Measurements from ENCODE around the gene PMS2.
"Not testable (repeated sequence)": the region's sequence is repeated elsewhere in the genome, so short reads cannot be mapped to it uniquely, and the experiment has no call there.

PMS2 gene, protein sequence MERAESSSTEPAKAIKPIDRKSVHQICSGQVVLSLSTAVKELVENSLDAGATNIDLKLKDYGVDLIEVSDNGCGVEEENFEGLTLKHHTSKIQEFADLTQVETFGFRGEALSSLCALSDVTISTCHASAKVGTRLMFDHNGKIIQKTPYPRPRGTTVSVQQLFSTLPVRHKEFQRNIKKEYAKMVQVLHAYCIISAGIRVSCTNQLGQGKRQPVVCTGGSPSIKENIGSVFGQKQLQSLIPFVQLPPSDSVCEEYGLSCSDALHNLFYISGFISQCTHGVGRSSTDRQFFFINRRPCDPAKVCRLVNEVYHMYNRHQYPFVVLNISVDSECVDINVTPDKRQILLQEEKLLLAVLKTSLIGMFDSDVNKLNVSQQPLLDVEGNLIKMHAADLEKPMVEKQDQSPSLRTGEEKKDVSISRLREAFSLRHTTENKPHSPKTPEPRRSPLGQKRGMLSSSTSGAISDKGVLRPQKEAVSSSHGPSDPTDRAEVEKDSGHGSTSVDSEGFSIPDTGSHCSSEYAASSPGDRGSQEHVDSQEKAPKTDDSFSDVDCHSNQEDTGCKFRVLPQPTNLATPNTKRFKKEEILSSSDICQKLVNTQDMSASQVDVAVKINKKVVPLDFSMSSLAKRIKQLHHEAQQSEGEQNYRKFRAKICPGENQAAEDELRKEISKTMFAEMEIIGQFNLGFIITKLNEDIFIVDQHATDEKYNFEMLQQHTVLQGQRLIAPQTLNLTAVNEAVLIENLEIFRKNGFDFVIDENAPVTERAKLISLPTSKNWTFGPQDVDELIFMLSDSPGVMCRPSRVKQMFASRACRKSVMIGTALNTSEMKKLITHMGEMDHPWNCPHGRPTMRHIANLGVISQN

DNA sequence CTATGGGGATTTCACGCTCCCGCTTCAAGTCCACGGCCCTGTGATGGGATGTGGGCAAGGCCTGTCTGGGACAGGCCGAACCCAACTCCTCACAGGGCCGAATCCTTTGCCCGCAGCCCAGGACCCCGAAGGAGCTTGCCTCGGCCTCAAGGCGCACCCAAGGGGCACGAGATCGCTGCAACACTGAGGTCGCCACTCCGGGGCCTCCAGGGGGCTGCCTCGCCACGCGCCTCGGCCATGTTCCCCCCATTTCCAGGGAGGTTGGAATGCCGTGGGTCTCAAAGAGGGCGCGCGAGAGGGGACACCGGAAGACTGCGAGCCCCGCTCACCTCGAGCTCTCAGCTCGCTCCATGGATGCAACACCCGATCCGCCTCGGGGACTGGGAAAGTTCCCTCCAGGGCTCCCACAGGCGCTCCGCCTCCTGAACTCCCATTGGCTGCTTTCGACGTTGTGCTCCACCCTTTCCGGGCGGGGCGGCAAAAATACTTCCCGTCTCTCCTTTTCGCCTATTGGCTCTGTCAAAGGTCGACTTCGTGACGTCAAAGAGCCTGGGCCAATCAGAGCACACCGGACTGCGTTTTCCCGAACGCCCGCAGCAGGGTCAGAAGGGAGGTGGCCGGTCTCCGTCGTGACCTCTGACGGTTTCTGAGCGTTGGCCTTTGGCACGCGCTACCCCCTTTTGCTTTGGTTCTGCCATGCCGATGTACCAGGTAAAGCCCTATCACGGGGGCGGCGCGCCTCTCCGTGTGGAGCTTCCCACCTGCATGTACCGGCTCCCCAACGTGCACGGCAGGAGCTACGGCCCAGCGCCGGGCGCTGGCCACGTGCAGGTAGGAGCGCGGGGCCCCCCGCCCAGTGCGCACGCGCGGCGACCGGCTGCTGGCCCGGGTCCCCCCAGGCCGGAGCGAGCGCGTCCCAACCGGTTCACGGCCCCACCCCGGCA, at the start of gene PMS2, which contains the start of gene AIMP2:
TSS of gene PMS2 (minus strand) at position 382 of the 944 bp plus-strand sequence. CDS start at position 352, 30 bp downstream.
TSS of gene AIMP2 (plus strand) at position 605 of the 944 bp plus-strand sequence. CDS start at position 697, 92 bp downstream.
- peaks cover 9% of the 10 kb centered on the region for H3K4me1 ChIP-seq (ENCODE audit: insufficient read depth, low read length)
- peaks cover 16% of the 10 kb centered on the region for H3K36me3 ChIP-seq (ENCODE audit: insufficient read depth, low read length)
- H3K4me3 ChIP-seq (ENCODE audit: low read length), result peak within 1 kb of the TSS; percentile 87
- peak within 1 kb of the TSS; percentile 4 for H2AFZ ChIP-seq (ENCODE audit: low read depth, low read length)
- no peaks in the 10 kb centered on the region for H3K9me3 ChIP-seq (ENCODE audit: low read length)
- no peaks in the 10 kb centered on the region for H3K27me3 ChIP-seq (ENCODE audit: insufficient read depth, low read length)

DNA sequence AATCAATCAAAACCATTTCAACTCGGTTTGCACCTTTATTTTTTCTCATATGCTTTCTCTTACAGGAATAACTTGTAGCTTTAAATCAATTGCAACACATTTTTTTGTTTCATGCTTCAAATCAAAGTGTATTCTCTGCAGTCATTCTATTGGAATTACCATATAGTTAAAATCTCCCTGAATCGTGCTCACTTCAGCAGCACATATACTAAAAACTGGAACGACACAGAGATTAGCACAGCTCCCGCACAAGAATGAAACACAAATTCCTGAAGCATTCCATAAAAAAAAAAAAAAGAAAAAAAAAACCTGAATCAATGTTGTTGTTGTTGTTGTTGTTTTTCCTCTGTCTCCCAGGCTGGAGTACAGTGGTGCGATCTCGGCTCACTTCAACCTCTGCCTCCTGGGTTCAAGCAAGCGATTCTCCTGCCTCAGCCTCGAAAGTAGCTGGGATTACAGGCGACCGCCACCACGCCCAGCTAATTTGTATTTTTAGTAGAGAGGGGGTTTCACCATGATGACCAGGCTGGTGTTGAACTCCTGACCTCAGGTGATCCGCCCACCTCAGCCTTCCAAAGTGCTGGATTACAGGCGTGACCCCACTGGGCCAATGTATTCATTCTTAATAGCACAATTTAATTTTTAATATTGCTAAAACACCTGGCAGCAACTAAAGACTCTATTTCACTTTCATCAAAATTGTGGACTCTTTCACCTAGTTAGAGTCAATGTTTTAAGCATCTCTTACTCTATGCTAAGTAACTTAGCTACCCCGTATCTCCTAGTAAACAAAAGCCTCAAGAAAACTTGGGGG, 48.7 kb upstream of the PMS2 start:
- H3K4me1 ChIP-seq (ENCODE audit: insufficient read depth, low read length), result peaks cover 12% of the 10 kb centered on the region
- peak overlapping the region; percentile 84 for H3K4me3 ChIP-seq (ENCODE audit: low read length)
- H3K9me3 ChIP-seq (ENCODE audit: low read length), result no peaks in the 10 kb centered on the region
- peaks cover 20% of the 10 kb centered on the region for H3K36me3 ChIP-seq (ENCODE audit: insufficient read depth, low read length)
- no peaks in the 10 kb centered on the region for H3K27me3 ChIP-seq (ENCODE audit: insufficient read depth, low read length)
- H2AFZ ChIP-seq (ENCODE audit: low read depth, low read length), result no peak overlapping the region

DNA sequence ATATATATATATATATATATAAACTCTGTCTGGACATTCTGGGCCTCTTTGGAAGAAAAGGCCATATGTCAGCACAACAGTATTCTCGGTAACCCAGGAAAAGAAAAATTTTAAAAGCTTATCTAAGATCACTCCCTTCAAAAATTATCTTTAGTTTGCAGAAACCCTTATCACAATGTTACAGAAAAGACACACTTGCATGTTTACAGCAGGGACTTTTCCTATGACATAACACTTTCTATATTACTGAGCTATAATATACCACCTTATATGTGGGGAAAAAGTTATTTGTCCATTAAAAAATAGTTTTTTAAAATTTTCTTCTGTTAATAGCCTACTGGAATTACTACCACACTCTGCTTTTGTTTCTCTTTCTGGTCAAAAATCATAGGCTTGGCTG, 47.8 kb upstream of the PMS2 start:
- Histone ChIP-seq H3K36me3 (ENCODE audit: insufficient read depth, low read length) (peaks cover 25% of the 10 kb centered on the region), H3K27me3 (ENCODE audit: insufficient read depth, low read length) (no peaks in the 10 kb centered on the region), H3K4me3 (ENCODE audit: low read length) (no peak overlapping the region), H3K4me1 (ENCODE audit: insufficient read depth, low read length) (peaks cover 12% of the 10 kb centered on the region), H2AFZ (ENCODE audit: low read depth, low read length) (no peak overlapping the region), H3K9me3 (ENCODE audit: low read length) (no peaks in the 10 kb centered on the region)

DNA sequence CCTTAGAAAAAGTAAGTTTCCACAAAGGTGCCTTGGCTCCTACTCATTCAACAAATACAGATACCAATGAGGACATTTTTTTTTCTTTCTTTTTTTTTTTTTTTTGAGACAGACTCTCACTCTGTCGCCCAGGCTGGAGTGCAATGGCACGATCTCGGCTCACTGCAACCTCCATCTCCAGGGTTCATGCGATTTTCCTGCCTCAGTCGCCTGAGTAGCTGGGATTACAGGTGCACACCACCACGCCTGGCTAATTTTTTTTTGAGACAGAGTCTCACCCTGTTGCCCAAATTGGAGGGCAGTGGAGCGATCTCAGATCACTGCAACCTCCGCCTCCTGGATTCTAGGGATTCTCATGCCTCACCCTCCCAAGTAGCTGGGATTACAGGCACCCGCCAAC, 42.3 kb upstream of the PMS2 start:
- H3K4me3 ChIP-seq (ENCODE audit: low read length); H3K9me3 ChIP-seq (ENCODE audit: low read length); H3K27me3 ChIP-seq (ENCODE audit: insufficient read depth, low read length); H3K4me1 ChIP-seq (ENCODE audit: insufficient read depth, low read length); H2AFZ ChIP-seq (ENCODE audit: low read depth, low read length): not testable (repeated sequence)
- peaks cover 62% of the 10 kb centered on the region for H3K36me3 ChIP-seq (ENCODE audit: insufficient read depth, low read length)

DNA sequence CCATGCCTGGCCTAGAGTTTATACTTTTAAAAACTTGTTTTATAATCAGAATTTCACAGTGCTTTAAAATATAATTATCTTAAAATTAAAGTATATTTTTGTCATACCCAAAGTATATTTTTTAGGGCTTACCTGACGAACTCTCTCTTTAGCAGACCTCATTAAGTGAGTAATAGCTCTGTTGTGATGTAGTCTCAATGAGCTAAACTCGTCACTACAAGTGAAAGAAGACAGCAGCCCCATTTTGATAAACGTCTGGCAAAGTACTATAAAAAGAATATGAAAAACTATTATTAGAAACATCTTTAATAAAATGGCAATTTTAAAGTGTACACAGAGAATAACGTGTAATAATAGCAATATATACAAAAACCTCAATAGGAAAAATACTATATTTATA, 40.9 kb upstream of the PMS2 start:
- Histone ChIP-seq H3K4me1 (ENCODE audit: insufficient read depth, low read length) (no peaks in the 10 kb centered on the region), H3K4me3 (ENCODE audit: low read length) (no peak overlapping the region), H3K36me3 (ENCODE audit: insufficient read depth, low read length) (peaks cover 70% of the 10 kb centered on the region), H2AFZ (ENCODE audit: low read depth, low read length) (no peak overlapping the region), H3K27me3 (ENCODE audit: insufficient read depth, low read length) (no peaks in the 10 kb centered on the region), H3K9me3 (ENCODE audit: low read length) (no peaks in the 10 kb centered on the region)

DNA sequence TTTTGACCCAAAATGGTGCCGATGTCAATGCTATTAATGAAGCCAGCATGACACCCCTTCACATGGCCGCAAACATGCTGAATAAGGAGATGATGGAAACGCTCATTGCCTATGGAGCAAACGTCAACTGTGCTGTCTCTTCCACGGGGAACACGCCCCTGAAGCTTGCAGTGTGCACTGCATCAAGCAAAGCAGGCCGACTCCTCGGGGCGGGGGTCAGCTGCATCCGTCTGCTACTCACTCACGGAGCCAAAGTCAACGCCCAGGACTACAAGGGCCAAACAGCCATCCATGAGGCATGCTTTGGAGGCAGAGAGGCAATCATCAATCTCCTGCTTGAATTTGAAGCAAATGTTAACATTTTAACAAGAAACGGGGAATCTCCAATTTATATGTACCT, 26.8 kb upstream of the PMS2 start:
- Histone ChIP-seq H3K4me3 (ENCODE audit: low read length) (no peak overlapping the region), H3K4me1 (ENCODE audit: insufficient read depth, low read length) (no peaks in the 10 kb centered on the region), H2AFZ (ENCODE audit: low read depth, low read length) (no peak overlapping the region), H3K36me3 (ENCODE audit: insufficient read depth, low read length) (peaks cover 83% of the 10 kb centered on the region), H3K27me3 (ENCODE audit: insufficient read depth, low read length) (no peaks in the 10 kb centered on the region), H3K9me3 (ENCODE audit: low read length) (no peaks in the 10 kb centered on the region)

DNA sequence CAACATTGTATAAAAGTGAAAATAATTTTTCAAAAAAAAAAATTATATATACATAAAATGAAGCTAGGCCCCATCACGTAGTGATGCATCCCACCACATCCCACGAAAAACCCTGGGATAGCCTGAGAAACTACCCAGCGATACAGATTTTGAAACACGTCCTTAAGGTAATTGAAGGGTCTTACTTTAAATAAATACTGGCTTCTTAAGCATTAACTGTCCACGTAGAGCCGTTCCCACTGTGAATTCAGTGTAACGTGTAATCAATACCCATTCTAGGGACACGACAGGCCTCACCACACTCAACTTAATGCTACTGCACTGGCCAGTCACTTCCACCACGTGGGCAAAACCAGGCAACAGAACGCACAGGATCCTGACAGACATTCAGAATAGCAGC, 26.3 kb upstream of the PMS2 start:
- H3K36me3 ChIP-seq (ENCODE audit: insufficient read depth, low read length), result peaks cover 83% of the 10 kb centered on the region

DNA sequence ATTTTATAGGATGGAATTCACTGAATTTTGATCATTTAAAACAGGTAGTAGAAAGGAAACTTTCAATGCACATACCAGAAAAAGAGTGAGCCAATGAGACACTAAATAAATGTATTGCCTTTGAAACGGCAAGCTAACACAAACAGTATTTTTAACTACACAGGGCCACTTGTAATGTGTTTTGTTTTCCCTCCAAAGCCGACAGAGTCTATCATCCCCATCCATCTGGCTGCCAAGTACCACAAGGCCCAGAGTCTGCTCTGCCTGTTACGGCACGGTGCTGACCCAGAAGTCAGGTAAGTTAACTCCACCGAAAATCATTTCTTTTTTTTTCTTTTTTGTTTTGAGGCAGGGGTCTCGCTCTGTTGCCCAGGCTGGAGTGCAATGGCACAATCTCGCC, 23.8 kb upstream of the PMS2 start:
- Histone ChIP-seq H3K36me3 (ENCODE audit: insufficient read depth, low read length) (peaks cover 82% of the 10 kb centered on the region), H3K4me3 (ENCODE audit: low read length) (no peak overlapping the region), H3K4me1 (ENCODE audit: insufficient read depth, low read length) (no peaks in the 10 kb centered on the region), H2AFZ (ENCODE audit: low read depth, low read length) (no peak overlapping the region), H3K9me3 (ENCODE audit: low read length) (no peaks in the 10 kb centered on the region), H3K27me3 (ENCODE audit: insufficient read depth, low read length) (no peaks in the 10 kb centered on the region)

More for the DNA sequence above, 26.3 kb upstream of the PMS2 start:
- no peaks in the 10 kb centered on the region for H3K4me1 ChIP-seq (ENCODE audit: insufficient read depth, low read length)
- H3K4me3 ChIP-seq (ENCODE audit: low read length), result no peak overlapping the region
- no peaks in the 10 kb centered on the region for H3K9me3 ChIP-seq (ENCODE audit: low read length)
- no peaks in the 10 kb centered on the region for H3K27me3 ChIP-seq (ENCODE audit: insufficient read depth, low read length)
- no peak overlapping the region for H2AFZ ChIP-seq (ENCODE audit: low read depth, low read length)

DNA sequence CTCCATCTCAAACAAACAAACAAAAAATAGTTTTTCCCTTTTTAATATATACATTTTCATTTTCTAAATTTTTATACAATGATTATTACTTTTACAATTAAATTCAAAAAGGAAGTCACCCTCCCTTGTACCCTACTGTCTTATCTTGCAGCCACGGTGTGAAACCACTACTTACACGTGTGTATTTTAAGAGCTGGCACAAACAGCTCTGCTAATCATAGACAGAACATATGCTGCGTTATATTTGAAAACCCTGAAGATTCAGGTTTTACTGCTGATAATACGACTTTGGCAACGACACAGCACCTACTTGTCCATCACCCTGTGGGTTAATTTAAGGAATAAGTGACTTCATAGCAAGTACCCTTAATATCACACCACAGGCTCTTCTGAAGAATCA, 23.3 kb upstream of the PMS2 start:
- no peaks in the 10 kb centered on the region for H3K4me1 ChIP-seq (ENCODE audit: insufficient read depth, low read length)

DNA sequence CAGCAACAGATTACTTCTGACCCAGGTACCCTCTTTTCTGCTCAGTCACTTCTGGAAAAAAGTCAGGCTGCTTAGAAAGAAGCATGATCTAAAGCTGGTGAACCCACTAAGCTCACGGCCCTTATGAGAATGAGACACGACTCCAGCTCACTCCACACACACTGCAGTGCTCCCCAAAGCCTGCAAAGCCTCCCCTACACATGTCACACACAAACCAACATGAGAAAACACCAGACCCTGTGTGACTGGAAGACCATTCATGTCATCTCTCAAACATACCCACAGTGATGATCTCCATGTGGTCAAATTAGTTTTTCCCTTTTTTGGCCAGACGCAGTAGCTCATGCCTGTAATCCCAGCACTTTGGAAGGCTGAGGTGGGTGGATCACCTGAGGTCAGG, 22.7 kb upstream of the PMS2 start:
- H3K27me3 ChIP-seq (ENCODE audit: insufficient read depth, low read length), result no peaks in the 10 kb centered on the region
- peaks cover 83% of the 10 kb centered on the region for H3K36me3 ChIP-seq (ENCODE audit: insufficient read depth, low read length)
- H2AFZ ChIP-seq (ENCODE audit: low read depth, low read length), result no peak overlapping the region
- no peaks in the 10 kb centered on the region for H3K4me1 ChIP-seq (ENCODE audit: insufficient read depth, low read length)
- no peaks in the 10 kb centered on the region for H3K9me3 ChIP-seq (ENCODE audit: low read length)
- no peak overlapping the region for H3K4me3 ChIP-seq (ENCODE audit: low read length)

More for the DNA sequence above, 23.3 kb upstream of the PMS2 start:
- H3K36me3 ChIP-seq (ENCODE audit: insufficient read depth, low read length), result peaks cover 82% of the 10 kb centered on the region
- H3K27me3 ChIP-seq (ENCODE audit: insufficient read depth, low read length), result no peaks in the 10 kb centered on the region
- no peak overlapping the region for H2AFZ ChIP-seq (ENCODE audit: low read depth, low read length)
- no peaks in the 10 kb centered on the region for H3K9me3 ChIP-seq (ENCODE audit: low read length)
- H3K4me3 ChIP-seq (ENCODE audit: low read length), result no peak overlapping the region

DNA sequence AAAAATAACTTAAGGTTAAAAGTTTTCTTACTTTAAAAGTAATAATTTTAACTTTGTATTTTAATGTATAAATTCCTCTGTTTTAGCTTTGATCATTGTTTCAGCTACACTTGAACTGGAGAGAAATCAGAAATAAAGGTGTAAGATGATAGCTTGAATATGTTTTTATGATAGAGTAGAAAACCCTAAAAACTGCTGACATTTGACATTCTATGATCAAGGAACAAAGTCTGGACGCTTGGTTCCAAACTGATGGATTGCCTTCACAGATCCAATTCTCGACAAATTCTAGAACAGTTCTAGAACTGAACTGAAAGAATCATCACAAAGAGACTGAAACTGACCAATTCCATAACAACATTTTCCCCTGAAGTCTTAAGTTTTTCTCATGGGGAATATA, 22.1 kb upstream of the PMS2 start, which contains the start of gene ANKRD61:
TSS of gene ANKRD61 (plus strand) at position 389 of the 400 bp plus-strand sequence. CDS start at position 389, 0 bp downstream.
- Histone ChIP-seq H3K9me3 (ENCODE audit: low read length) (no peaks in the 10 kb centered on the region), H3K36me3 (ENCODE audit: insufficient read depth, low read length) (peaks cover 83% of the 10 kb centered on the region)

DNA sequence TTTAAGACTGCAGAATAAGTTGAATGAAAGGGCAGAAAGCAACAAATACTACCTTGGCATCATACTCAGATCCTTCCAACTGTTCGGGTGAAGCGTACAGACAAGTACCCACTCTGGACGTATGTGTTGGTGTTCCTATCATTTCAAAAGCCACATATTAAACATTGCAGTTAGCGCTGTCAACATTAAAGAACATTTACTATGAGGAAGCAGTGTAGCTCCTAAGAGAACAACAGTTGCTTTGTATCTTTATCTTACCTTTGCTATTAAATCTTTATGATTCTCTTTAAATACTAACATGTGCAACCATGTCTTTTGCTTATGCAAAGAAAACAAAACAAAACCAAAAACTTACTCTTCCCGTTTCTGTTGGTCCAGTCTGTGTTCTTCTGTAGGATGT, 19.7 kb upstream of the PMS2 start:
- Histone ChIP-seq H3K9me3 (ENCODE audit: low read length) (no peaks in the 10 kb centered on the region), H3K36me3 (ENCODE audit: insufficient read depth, low read length) (peaks cover 87% of the 10 kb centered on the region), H3K4me1 (ENCODE audit: insufficient read depth, low read length) (no peaks in the 10 kb centered on the region), H2AFZ (ENCODE audit: low read depth, low read length) (no peak overlapping the region), H3K4me3 (ENCODE audit: low read length) (no peak overlapping the region), H3K27me3 (ENCODE audit: insufficient read depth, low read length) (no peaks in the 10 kb centered on the region)

More for the DNA sequence above, 22.1 kb upstream of the PMS2 start, which contains the start of gene ANKRD61:
- Histone ChIP-seq H3K4me3 (ENCODE audit: low read length) (no peak within 1 kb of the TSS), H2AFZ (ENCODE audit: low read depth, low read length) (no peak within 1 kb of the TSS), H3K27me3 (ENCODE audit: insufficient read depth, low read length) (no peaks in the 10 kb centered on the region), H3K4me1 (ENCODE audit: insufficient read depth, low read length) (no peaks in the 10 kb centered on the region)

All from neuron (in vitro differentiated cells).